Loucy (cell line): Measurements from ENCODE around the gene KLK1.

Experiments used
- EZH2phosphoT487 ChIP-seq: fragments of 200-600 bp; IDR thresholded peaks from 2 replicates; pipeline ENCODE4 v1.6.1; 2018; ENCODE audit warnings: antibody characterized with exemption, mild to moderate bottlenecking, moderate library complexity, borderline replicate concordance
- TF ChIP-seq, protein P1 (sequence below): fragments of 200-600 bp; sonication (generic); conservative IDR thresholded peaks from 2 replicates; pipeline ENCODE4 v1.5.1; 2014; ENCODE audit warnings: mild to moderate bottlenecking, antibody characterized with exemption, low read length

GRCh38 chr19:50831026-50831396, 7.4 kb upstream of the KLK1 start:
- TF ChIP-seq, protein P1, sequence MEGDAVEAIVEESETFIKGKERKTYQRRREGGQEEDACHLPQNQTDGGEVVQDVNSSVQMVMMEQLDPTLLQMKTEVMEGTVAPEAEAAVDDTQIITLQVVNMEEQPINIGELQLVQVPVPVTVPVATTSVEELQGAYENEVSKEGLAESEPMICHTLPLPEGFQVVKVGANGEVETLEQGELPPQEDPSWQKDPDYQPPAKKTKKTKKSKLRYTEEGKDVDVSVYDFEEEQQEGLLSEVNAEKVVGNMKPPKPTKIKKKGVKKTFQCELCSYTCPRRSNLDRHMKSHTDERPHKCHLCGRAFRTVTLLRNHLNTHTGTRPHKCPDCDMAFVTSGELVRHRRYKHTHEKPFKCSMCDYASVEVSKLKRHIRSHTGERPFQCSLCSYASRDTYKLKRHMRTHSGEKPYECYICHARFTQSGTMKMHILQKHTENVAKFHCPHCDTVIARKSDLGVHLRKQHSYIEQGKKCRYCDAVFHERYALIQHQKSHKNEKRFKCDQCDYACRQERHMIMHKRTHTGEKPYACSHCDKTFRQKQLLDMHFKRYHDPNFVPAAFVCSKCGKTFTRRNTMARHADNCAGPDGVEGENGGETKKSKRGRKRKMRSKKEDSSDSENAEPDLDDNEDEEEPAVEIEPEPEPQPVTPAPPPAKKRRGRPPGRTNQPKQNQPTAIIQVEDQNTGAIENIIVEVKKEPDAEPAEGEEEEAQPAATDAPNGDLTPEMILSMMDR, result no peak
- no peak for TF ChIP-seq EZH2phosphoT487
